NCI-H2171 treated with DMSO at 0.1 percent for 48 hours (cell line): Measurements from ENCODE around the gene ZNF24.

Source experiments
- DNase-seq: peaks from one replicate; lab custom pipeline; 2025; lab: John Stamatoyannopoulos, UW

The ZNF24 gene

DNA sequence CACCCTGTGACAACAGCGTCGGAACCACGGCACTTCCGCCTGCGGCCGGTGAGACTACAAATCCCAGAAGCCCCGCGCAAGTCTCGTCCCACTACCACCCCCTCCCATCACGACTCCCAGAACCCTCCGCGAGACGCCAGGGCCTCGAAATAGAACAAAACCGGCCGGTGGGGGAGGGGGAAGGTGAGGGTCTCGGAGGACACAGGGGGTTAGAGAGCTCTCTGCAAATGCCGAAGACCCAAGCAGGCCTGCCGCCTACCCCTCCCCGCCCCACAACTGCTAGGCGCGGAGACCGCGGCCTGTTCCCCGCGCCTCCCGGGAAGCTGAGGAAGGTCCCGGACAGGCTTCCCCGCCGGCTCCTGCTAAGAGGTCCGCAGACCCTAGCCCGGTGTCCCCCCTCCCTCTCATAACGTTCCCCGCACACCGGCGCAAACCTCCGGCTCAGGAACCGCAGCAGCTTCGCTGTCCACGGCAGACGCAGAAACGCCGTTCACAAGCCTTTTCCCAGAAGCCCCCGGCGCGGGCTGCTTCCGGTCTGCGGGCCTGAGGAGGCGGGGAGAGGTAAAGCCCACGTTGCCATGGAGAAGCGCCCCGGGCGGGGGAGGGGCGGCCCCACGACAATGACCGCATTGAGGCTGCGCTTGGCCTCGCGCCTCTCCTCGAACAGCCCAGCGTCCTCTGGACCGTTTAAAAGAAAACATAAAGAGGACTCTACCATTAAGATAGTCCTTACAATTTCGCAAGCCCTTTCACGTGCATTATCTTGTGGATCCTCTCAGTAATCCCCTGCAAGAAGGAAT, at the start of gene ZNF24:
TSS of gene ZNF24 (minus strand) at position 485 of the 800 bp plus-strand sequence. CDS start 3,770 bp downstream, outside the sequence.
- DNase-seq: peak; percentile 90

GRCh38 chr18:35393716-35394115, 49.5 kb upstream of the ZNF24 start:
- no peak for DNase-seq

DNA sequence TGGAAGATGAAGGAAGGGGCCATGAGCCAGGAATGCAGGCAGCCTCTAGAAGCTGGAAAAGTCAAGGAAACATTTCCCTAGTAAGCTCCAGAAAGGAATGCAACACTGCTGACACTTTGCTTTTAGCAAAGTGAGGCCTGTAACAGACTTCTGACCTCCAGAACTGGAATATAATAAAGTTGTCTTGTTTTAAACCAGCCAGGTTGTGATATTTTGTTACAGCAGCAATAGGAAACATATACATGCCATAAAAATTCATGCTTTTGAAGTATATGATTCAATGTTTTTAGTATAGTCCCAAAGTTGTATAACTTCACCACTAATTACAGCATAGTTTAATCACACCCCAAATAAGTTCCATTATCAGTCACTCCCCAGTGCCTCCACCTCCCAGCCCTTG, 48.2 kb upstream of the ZNF24 start:
- no peak for DNase-seq

DNA sequence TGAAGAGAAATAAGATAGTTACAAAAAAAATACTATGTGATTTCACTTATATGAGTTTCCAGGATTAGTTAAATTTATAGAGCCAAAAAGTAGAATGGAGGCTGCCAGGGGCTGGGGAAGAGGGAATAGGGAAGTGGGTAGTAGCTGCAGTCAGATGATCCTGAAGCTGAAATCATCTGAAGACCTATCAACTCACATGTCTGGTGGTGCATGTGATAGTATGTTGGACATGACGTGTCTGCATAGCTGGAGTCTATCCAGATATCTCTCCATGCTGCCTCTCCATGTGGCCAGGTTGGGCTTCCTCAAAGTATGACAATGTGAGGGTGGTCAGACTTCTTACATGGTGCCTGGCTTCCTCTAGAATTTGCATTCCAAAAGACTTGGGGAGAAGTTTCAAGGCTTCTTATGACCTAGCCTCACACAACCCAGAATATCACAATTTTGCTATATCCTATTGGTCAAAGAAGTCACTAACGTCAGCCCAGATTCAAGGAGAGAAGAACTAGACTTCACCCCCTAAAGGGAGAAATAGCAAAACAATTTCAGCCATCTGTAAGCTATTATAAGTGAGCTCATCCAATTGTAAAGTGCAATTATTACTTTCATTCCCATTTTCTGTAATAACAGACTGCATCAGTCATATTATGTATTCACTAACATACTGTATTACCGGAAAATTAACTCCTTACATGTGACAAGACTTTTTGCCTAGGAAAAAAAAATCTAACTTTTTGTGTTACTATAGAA, 46.9 kb upstream of the ZNF24 start:
- DNase-seq: no peak

DNA sequence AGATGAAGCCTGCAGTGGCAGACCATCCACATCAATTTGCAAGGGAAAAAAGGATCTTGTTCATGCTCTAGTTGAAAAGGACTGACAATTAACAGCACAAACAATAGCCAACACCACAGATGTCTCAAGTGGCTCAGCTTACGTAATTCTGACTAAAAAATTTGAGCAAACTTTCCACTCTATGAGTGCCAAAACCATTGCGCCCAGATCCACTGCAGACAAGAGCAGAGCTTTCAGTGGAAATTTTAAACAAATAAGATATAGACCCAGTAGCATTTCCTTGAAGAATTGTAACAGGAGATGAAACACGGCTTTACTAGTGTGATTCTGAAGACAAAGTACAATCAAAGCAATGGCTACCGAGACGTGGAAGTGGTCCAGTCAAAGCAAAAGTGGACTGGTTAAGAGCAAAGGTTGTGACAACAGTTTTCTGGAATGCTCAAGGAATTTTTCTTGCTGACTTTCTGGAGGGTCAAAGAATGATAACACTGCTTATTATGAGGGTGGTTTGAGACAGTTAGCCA, 44.9 kb upstream of the ZNF24 start:
- no peak for DNase-seq

- DNase-seq: no peak
Measured at GRCh38 chr18:35387152-35387571, 42.9 kb upstream of the ZNF24 start.

GRCh38 chr18:35386600-35387100, 42.4 kb upstream of the ZNF24 start:
- DNase-seq: peak; percentile 54

DNA sequence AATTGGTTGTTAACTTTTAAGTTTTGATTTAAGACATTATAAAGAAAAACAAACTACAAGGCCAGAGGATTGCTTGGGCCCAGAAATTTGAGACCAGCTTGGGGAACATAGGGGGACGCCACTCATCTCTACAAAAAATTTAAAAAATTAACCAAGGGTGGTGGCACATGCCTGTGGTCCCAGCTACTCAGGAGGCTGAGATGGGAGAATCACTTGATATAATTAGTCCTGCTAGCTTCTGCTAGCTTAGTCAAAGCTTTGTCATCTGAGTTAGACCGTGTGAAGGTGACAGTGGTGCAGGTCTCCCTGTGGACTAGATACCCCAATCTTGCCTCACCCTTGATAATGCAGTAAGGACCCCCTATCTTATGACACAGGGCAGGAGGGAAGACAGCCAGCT, 38.9 kb upstream of the ZNF24 start:
- DNase-seq: no peak

DNA sequence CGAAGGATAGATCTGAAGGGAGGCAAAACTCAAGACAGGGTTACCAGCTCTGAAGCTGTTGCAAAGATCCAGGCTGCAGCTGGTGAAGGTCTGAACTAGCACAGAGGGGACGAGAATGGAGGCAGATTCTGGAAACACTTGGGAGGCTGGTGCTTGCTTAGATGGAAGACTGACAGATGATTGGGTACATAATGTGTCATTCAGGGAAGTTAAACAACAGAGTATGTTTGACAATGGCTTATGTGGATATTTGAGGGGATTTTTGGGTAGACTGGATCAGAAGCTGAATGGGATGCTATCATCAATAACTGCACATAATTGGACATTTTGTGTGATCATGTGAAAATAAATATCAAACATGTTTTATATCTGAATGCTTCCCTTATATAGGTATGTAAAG, 35.2 kb upstream of the ZNF24 start:
- DNase-seq: no peak

DNA sequence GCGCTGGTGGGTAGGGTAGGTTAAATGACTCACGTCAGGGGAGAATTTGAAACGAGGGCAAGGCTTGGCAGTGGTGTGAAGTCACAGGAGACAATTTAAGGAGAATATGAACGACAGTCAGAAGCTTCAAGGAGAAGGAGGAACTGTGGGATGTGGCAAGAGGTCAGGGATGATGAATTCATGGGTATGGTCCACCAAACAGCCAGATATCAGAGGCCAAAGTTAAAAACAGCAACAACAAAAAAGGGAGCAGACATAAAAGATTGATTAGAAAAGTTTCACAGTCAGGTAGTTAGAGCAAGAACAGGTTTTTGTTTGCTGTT, 34.3 kb upstream of the ZNF24 start:
- no peak for DNase-seq

DNA sequence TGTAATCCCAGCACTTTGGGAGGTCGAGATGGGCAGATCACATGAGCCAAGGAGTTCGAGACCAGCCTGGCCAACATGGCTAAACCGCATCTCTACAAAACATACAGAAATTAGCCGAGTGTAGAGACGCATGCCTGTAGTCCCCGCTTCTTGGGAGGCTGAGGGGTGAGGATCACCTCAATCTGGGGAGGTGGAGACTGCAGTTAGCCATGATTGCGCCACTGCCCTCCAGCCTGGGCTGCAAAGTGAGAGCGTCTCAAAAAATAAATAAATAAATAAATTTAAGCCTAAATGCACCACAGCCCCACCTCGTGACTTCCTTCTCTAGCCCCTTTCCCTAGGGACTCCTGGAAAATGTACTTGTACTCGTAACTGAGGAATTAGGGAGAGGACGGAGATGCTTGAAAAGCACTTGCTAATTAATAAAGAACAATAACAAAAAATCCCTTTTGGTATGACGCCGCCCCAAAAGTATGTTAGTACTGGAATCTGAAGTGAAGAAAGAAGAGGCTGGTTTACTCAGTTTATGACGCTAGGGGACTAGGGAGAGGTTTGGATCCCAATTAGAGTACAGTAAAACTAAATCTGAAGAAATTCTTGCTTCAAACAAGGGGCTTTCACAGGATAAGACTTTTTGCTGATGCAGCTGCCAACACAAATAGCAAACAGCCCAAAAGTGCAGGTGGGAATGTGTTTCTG, 33.8 kb upstream of the ZNF24 start:
- no peak for DNase-seq

GRCh38 chr18:35376742-35377695, 32.8 kb upstream of the ZNF24 start, which contains the start of gene ZNF396:
TSS of gene ZNF396 (minus strand) at chr18:35377337. CDS start at chr18:35374292, 3,045 bp downstream.
- peak; percentile 48 for DNase-seq

- DNase-seq: no peak
Measured at GRCh38 chr18:35376393-35376741, 32.1 kb upstream of the ZNF24 start.

DNA sequence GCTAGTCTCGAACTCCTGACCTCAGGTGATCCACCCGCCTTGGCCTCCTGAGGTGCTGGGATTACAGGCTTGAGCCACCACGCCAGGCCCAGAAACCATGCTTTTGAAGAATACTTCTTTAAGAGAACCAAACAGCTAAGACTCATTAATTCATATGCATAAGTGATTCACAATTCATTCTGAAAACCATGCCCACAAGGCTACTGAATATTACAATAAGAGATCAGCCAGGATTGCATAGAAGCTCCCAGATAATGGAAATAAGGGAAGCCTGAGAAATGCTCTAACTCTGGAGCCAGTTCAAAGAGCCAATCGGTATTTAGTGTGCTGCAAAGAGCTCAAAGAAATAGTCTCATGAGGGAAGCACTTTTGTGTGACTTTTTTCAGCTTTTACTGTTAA, 30.5 kb upstream of the ZNF24 start:
- no peak for DNase-seq

DNA sequence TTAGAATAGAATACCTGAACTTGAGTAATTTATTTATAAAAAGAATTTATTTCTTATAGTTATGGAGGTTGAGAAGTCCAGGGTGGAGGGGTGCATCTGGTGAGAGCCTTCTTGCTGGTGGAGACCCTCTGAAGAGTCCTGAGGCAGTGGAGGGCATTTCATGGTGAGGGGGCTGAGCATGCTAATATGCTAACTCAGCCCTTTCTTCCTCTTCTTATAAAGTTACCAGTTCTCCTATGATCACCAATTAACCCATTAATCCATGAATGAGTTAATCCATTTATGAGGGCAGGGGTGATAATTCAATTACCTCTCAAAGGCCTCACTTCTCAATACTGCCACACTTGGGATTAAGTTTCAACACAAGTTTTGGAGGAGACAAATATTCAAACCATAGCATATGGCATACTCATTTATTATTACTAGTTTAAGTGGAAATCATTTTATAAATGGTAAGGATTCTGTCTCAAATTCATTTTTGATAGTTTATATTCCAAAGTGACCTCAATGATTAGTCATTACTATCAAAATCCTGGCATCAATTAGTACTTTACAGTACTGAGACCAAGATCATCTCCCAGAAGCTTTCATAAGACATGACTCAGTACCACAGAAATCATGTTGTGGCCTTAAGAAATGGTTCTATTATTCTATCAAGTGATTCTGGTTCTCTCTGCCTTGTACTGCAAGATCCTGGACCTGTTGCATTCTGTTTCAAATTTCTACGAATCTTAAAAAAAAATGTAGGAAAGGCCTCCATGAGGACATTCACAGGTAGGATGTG, 27.4 kb upstream of the ZNF24 start:
- DNase-seq: no peak

DNA sequence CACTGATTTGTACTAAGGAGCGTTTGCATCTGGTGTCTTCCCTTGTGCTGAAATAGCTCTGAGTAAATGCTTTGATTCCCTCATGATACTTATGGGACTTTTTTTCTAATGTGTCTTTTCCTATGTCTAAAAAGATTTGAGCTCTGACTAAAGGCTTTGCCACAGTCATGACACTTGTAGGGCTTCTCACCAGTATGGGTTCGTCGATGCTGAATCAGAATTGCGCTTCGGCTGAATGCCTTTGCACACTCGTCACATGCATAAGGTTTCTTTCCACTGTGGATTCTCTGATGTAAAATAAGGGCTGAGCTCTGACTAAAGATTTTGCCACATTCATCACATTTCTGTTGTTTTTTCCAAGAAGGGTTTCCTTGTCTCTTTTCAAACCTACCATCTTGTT, 24.9 kb upstream of the ZNF24 start:
- DNase-seq: no peak

DNA sequence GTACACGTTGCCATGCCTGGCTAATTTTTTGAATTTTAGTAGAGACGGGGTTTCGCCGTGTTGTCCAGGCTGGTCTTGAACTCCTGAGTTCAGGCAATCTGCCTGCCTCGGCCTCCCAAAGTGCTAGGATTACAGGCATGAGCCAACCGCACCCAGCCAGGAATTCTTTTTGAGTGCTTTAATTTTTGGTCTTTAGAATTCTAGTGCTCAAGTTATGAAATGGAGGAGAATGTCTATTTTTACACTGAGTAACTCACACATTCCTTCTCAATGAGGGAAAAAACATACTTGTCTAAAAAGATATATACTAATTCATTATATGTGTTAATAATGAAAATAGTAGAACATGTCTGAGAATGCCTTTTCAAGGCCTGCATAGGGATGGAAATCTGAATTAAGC, 24.4 kb upstream of the ZNF24 start:
- DNase-seq: no peak

GRCh38 chr18:35362531-35362930, 18.3 kb upstream of the ZNF24 start:
- no peak for DNase-seq

DNA sequence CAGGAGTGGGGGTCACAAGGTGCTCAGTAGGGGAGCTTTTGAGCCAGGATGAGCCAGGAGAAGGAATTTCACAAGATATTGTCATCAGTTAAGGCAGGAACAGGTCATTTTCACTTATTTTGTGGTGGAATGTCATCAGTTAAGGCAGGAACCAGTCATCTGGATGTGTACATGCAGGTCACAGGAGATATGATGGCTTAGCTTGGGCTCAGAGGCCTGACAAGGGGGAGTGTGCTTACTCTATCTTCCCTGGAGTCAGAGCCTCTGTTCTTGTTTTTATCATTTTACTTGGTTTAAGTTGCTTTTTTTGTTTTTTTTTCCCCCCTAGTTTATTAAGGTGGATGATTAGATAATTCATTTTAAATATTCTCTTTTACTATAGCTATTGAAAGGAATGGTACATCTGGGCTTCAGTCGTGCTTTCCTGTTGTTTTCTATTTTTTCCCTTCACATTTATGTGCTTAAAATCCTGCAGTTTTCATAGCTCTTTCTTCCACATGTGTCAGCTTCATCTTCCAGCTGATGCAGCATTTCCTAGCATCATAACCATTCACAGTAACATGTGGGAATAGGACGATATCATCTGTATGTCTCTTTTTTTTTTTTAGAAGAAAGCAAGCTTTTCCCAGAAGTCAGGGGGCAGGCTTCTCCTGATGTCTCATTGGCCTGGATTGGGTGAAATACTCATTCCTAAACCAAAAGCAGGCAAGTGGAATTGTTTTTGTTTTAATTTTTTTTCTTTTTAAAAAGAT, 17.5 kb upstream of the ZNF24 start:
- DNase-seq: no peak

- peak; percentile 39 for DNase-seq
Measured at GRCh38 chr18:35355140-35355618, 11.0 kb upstream of the ZNF24 start.
